Anterior cingulate cortex (tissue), 58 donors: ENCODE results near the gene SLC25A21.
"Not testable (repeated sequence)": the region's sequence is repeated elsewhere in the genome, so short reads cannot be mapped to it uniquely, and the experiment has no call there.

Experiments used
- DNase-seq, 58 donors: peaks; one replicate each; lab custom pipeline; 2025; lab: John Stamatoyannopoulos, UW

The SLC25A21 gene

GRCh38 chr14:36915081-36915480 is 257.3 kb downstream of the SLC25A21 start:
- DNase-seq: no peak

DNA sequence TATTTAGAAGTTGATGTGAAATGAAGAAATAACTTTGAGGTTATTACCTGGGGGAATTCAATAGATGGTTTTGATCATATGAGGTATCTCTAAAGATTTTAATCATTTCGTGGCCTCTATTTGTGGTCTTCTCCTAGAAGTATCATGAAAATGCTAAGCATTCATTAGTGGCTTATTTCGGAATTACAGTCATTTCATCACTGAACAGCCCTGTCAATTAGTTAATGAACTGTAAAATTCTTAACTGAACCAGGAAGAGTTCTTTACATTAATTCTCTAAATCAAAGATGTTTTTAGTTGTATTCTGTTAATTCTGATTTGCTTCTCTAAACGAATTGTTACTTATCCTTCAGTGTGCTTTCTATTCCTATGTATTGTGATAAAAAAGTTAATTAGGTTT is 261.8 kb downstream of the SLC25A21 start:
- no peak for DNase-seq

DNA sequence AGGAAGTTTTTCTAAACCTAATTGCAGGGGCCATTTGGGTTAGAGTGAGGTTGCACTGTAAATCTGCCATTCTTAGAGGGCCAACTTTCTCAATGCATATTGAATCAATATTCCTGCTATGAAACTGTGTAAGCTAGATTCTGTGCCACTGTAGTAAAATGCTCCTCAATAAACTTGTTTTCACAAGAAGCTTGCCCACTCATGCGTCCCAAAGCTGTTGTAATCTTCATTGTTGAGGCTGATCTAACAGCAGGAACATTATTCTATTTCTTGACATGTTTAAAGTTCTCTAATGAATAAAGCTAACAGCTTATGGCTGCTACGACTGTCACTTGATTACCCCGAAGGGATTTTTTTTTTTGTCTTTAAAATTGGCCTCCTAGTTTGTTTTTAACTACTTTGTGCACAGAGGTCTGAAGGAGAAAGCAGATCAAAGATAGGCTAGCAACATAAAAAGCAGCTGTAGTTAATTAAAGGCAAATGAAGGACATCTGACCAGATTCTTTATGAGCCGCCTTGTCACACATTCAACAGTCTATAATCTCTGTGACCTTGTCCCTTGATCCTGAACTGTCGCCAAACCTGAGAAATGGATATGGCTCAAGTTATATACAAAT is 267.0 kb downstream of the SLC25A21 start:
- no peak for DNase-seq

GRCh38 chr14:36901861-36902260 is 270.5 kb downstream of the SLC25A21 start:
- DNase-seq: no peak

- DNase-seq: no peak
These were observed 271.6 kb downstream of the SLC25A21 start for GRCh38 chr14:36900846-36901245.

GRCh38 chr14:36896300-36896699 is 276.1 kb downstream of the SLC25A21 start:
- not testable (repeated sequence) for DNase-seq

GRCh38 chr14:36884049-36884448 is 288.4 kb downstream of the SLC25A21 start:
- no peak for DNase-seq

- DNase-seq: no peak
These were observed 292.1 kb downstream of the SLC25A21 start for GRCh38 chr14:36880276-36880675.

DNA sequence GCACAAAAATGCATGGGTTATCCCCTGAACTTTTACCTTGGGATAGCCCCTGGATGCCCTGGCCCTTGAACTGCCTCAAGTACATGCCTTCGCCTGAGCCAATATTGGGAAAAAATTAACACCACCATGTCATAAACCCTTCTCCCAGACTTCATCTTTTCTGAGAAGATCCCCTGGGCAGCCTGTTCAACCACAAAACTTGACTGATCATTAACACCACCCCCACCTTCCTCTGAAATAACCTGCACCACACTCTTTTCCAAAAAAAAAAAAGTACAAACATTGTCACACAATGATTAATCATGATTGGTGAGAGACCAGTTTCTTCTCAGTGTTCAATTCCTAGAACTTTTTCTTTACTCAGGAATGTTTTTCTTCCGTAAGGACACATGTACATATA is 292.8 kb downstream of the SLC25A21 start:
- DNase-seq: no peak

GRCh38 chr14:36874396-36875138 is 297.8 kb downstream of the SLC25A21 start:
- no peak for DNase-seq

DNA sequence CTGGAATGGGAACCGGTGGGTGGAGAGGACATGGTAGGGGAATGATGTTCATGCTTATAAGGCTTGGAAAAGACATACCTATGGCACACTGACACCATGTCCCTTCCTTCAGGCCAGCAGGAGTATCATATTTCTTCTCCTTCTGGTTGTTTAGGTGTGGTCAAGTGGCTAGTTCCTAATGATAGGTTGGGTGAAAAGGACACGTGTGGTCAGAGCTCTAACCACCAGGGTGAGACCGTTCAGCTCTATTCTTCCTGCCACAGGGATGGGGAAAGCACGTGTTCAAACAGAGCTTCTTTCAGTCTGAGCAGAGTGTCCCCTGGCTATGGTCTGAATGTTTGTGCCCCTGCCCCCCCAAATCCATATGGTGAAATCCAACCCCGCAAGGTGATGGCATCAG is 301.6 kb downstream of the SLC25A21 start:
- DNase-seq: no peak

- DNase-seq: no peak
These were observed 303.3 kb downstream of the SLC25A21 start for GRCh38 chr14:36869125-36869524.

DNA sequence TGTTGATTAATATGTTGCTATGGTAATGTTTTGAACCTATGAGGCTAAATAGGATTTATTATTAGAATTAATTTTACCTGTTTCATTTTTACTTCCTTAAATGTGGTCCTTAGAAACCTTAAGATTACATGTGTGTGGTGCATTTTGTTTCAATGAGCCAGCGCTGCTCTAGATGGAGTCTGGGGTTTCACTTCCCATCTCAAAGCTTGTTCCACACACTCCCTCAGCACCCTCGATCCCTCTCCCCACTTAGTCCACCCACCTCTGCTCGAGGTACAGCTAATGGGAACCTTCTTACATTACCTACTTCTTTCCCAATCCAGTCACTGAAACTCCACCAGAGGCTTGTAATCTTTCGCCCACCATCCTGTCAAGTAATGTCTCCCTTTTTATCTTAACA is 305.5 kb downstream of the SLC25A21 start:
- DNase-seq: peak in 1 of 58 donors; percentile 1

DNA sequence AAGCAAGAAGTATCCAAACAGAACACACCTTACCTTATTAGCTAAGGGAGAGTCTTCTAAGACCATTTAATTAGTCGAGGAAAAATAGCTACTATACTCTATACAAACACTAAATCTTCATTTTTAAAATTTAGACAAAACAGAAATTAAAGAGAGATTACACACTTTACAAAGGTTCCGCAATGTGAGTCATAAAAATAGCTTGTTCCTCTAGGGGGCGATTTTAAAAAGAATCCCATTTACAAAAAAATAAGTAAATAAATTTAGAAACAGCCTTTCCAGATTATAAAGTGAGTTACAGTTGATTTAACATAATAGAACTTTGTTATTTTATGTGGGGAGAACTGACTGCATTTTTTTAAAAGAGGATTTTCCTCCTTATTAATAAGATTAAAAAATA is 309.1 kb downstream of the SLC25A21 start:
- no peak for DNase-seq

- not testable (repeated sequence) for DNase-seq
These were observed 310.2 kb downstream of the SLC25A21 start for GRCh38 chr14:36862237-36862636.

DNA sequence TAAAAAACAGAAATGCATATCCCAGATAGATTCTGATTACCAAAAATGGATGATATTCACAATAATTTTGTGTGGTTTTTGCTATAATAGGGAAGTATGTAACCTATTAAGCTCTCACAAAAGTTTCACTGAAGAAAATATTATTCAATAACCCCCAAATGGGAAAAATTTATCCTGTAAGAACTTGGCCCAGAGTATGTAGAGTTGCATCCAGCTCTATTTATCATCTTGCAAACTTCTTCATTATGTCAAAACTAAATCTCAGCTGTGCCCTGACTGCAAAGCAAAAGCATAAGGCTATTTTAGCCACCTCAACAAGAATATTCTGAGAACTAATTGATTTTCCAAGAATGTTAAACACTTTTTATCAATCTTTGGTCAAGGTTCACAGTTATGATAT is 311.6 kb downstream of the SLC25A21 start:
- DNase-seq: no peak

GRCh38 chr14:36859119-36859518 is 313.3 kb downstream of the SLC25A21 start:
- DNase-seq: no peak

GRCh38 chr14:36857842-36858445 is 314.5 kb downstream of the SLC25A21 start:
- no peak for DNase-seq

DNA sequence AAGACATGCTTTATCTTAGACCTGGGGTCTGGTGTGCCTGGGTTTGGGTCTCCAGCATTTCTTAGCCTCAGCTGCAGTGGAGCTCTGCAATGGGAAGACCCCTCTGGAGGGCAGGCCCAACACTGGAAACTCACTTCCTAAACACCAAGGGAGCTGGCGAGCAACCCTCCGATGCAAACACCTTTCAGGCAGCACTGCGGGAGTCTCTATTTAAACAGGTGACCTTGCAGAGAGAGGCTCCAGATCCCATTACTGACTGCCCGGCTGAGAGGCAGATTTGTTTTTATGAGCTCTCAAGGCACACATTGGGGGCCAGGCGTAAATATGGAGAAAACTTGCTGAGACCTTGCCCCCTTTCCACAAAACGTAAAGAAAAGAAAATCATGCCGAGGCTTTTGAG is 315.3 kb downstream of the SLC25A21 start:
- DNase-seq: no peak

- DNase-seq: no peak
These were observed 316.1 kb downstream of the SLC25A21 start for GRCh38 chr14:36856095-36856878.

DNA sequence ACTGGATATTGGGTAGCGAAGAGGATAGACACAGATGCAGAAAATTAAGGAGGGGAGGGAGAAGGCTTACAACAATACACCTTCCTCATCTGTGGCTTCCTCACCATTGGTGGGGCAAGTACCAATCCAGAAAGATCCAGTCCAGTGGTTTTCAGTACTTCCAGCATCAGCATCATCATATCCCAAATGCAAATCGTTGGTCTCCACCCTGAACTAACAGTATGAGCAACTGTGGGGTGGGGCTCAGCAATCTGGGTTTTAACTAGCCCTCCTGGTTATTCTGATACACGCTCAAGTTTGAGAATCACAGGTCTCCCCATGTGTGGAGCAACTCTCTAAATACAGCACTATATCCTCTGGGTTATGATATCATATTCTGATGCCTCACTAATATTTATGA is 317.0 kb downstream of the SLC25A21 start:
- DNase-seq: no peak
